Measurements from ENCODE around the gene DUSP15. TPM values are rescaled to one million over a fixed set of nuclear protein-coding genes. Genes with fewer than 3 reads are reported as not detected.

The DUSP15 gene, protein sequence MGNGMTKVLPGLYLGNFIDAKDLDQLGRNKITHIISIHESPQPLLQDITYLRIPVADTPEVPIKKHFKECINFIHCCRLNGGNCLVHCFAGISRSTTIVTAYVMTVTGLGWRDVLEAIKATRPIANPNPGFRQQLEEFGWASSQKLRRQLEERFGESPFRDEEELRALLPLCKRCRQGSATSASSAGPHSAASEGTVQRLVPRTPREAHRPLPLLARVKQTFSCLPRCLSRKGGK
- total RNA-seq = 0.76 and 1.3 TPM in 2 replicates

DNA sequence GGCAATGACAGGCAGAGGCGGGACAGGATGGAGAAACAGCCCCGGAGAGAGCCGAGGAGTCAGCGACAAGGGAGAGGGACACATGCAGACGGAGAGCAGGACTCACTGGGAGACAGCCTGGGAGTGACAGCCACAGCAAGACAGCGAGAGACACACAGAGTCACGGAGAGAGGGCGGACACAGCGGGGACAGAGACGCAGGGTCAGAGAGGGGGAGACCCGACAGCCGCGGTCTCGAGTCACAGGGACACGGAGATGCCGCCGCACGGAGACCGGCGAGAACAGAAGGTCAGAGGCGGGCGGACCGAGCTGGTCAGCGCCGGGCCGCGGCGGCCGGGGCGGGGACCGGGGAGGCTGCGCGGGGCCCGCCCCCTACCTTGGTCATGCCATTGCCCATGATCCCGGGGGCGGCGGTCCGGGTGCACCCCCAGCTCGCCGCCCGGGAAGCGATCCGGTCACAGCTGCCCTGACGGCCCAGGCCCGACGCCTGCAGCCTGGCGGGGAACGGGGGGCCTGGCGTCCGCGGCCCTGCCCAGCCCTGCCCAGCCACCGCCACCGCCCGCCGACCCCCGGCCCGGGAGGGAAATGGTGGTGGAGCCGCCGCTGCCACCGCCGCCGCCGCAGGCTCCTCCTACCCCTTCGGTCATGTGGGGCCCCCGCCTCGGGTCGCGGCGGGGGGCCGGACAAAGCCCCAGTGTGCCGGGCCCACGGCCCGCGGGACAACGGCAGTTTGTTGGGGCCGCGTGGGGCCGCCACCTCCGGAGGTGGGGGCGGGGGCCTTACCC is at the start of gene DUSP15, which contains the start of gene TTLL9:
Gene DUSP15, minus strand, starts transcription at position 586 of the 784 bp plus-strand sequence. Its CDS starts 190 bp downstream, at position 396.
Gene TTLL9, plus strand, starts transcription at position 693 of the 784 bp plus-strand sequence. CDS start 493 bp downstream, outside the sequence.

DNA sequence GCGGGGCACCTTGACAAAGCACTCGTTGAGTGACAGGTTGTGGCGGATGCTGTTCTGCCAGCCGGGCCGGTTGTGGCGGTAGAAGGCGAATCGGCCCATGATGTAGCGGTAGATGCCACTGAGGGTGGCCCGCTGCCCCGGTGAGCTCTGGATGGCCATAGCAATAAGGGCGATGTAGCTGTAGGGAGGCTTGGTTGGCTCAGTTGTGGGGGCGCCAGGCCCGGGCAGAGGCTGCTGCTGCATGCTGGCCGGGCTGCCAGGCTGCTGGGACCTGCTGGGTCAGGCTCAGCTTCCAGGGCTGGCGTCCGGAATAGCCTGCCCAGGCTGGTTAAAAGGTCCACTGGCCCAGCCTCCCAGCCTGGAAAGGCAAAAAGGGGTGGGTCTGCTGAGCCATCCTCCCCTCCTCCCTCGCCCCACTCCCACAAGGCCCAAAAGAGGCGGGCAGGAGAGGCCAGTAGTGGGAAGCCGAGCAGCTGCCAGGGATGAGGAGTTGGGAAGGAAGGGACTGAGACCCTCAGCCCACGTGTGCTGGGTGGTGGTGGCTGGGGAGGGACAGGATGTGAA is 24.9 kb downstream of the DUSP15 start, which contains the start of gene FOXS1:
Gene FOXS1, minus strand, starts transcription at position 305 of the 564 bp plus-strand sequence. Its CDS starts 62 bp downstream, at position 243.

DNA sequence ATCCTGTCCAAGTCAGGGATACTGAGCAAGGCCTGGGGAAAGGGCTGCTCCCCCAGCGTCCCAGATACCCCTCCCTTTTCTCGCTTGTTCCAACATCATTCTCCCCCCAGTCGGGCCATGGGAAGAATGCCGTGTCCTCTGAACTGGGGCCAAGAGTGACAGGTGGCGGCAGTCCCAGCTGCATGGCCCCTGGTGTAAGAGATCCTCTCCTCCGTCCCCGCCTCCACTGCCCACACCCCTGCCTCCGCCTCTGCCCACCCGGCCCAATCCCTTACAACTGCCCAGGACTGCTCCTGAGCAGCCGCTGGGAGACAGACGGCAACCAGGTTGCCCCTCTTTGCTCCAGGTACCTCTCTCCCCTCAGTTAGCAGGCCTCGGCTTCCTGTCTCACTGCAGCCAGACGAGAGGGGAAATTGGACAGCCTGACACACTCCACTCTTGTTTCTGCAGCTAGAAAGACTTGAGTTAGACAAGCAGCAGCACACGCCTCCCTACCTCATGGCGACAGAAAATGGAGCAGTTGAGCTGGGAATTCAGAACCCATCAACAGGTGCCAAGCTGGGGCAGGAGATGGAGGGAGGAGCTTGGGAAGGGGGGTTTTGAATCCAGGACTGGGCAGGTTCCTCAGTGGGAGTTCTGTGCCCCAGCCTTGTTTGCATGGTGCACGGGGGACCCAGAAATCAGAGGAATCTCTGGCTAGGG is 51.1 kb downstream of the DUSP15 start, which contains the start of gene MYLK2:
Gene MYLK2, plus strand, starts transcription at position 274 of the 702 bp plus-strand sequence. Its CDS starts 225 bp downstream, at position 499.

Other genes with a start within 250 kb of the DUSP15 start
- gene COX4I2, start 232.6 kb downstream of the DUSP15 start, total RNA-seq = not detected in 2 replicates
- 28.8 and 40.0 TPM in 2 replicates for gene BCL2L1, start 147.7 kb downstream of the DUSP15 start, total RNA-seq
- 6.3 and 7.7 TPM in 2 replicates for gene TPX2, start 131.2 kb downstream of the DUSP15 start, total RNA-seq
- 9.8 and 19.2 TPM in 2 replicates for gene MYLK2, start 51.2 kb downstream of the DUSP15 start, total RNA-seq
- gene FOXS1, start 24.9 kb downstream of the DUSP15 start, total RNA-seq = 0.22 and 0.43 TPM in 2 replicates
- 0.22 and 0.26 TPM in 2 replicates for gene TTLL9, start 107 bp upstream of the DUSP15 start, total RNA-seq
- 5.2 TPM in 2 replicates for gene PDRG1, start 81.5 kb upstream of the DUSP15 start, total RNA-seq
- under 0.01 TPM in 1 of 2 replicates, not detected in the other for gene XKR7, start 97.6 kb upstream of the DUSP15 start, total RNA-seq
- gene CCM2L, start 139.9 kb upstream of the DUSP15 start, total RNA-seq = 19.3 and 23.8 TPM in 2 replicates
- under 0.01 TPM in 1 of 2 replicates, not detected in the other for gene HCK, start 181.7 kb upstream of the DUSP15 start, total RNA-seq
- 22.2 and 24.9 TPM in 2 replicates for gene TM9SF4, start 239.2 kb upstream of the DUSP15 start, total RNA-seq